NCI-H82 treated with DMSO at 0.1 percent for 48 hours (cell line): ENCODE measurements around the gene UBAC2.
"Not testable (repeated sequence)": the region's sequence is repeated elsewhere in the genome, so short reads cannot be mapped to it uniquely, and the experiment has no call there.

ENCODE experiments used
- DNase-seq: peaks from one replicate; lab custom pipeline; 2025; ENCODE audit not compliant: unreplicated experiment; lab: John Stamatoyannopoulos, UW

The UBAC2 gene

DNA sequence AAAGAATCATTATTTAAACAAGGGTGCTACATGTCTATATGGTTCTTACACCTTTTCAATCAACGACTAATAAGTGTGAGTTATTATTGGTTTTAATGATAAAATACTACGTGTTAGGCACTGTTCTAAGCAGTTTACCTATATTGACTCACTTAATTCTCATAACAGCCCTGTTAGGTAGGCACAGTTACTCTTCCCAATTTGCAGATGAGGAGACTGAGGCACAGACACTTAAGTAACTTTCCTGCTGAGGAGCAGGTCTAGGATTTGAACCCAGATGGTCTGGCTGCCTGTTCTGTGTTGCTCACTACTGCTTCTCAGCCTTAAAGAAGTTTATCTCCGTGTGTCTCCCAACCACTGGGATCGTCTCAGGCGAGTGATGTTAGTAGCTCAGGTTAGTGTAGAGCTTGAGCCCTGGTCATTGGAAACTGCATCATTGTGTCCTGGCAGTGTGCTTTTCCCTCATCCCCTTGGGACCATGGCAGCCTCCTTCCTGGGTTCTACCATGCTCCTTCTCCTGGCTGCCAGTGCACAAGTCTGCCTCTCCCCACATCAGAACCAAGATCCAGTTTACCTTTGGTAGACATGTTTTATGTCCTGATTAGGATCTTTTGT, 10.9 kb downstream of the UBAC2 start:
- no peak for DNase-seq

DNA sequence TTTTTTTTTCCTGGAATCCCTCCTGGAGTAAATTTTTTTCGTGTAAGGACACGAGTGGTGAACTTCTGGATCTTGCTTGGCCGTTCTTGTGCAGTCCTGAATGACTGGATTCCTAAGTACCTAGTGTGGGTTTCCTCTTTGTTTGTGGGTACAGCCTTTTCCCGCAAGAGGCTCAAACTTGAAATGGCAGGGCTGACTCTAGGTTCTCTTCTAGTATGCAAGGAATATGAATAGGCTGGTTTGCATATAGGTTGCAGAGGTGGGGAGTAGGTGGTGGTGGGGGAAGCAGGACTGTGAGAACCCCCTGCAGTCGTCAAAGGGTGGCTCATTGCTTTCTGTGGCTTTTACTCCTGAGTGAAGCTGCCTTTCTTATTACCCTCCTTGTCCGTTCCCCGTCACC, 13.6 kb downstream of the UBAC2 start:
- no peak for DNase-seq

DNA sequence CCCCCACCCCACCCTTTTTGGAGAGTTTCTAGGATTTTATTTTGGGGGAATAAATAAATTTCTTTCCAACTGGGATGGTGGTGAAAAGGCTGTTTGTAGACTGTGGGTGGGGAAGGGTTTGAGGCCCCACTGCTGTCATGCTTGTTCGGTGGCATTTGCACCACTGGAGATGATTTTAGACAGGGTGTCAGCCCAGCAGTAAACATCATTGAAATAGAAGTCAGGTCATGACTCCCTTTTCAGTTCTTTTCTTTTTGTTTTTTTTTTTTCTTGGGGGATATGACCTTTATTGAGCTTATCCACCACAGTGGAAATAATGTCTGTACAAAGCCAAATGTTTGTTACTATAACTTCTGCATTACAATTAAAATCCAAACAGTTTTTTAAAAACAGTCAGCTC, 14.1 kb downstream of the UBAC2 start:
- DNase-seq: no peak

DNA sequence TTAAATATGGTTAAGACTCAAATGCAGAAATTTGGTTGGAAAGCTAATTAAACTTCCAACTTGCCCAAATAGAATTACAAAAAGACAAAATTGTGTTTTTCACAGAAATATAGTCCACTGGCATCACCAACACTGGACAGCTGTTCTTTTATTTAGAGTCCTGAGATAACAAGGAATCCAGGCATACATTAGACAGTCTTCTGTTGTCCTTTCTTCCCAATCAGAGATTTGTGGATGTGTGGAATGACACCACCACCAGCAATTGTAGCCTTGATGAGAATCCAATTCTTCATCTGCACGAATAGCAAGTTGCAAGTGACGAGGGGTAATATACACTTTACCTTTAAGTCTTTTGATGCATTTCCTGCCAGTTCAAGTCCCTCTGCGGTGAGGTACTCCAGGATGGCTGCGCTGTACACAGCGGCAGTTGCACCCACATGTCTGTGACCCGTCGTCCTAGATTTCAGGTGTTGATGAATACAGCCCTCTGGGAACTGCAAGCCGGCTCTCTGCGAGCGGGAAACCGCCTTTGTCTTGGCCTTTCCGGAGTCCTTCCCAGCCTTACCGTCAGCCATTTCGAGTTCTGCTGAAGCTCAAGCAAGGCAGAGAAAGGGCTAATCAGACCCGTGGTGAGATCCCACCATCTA, 14.7 kb downstream of the UBAC2 start:
- DNase-seq: no peak

DNA sequence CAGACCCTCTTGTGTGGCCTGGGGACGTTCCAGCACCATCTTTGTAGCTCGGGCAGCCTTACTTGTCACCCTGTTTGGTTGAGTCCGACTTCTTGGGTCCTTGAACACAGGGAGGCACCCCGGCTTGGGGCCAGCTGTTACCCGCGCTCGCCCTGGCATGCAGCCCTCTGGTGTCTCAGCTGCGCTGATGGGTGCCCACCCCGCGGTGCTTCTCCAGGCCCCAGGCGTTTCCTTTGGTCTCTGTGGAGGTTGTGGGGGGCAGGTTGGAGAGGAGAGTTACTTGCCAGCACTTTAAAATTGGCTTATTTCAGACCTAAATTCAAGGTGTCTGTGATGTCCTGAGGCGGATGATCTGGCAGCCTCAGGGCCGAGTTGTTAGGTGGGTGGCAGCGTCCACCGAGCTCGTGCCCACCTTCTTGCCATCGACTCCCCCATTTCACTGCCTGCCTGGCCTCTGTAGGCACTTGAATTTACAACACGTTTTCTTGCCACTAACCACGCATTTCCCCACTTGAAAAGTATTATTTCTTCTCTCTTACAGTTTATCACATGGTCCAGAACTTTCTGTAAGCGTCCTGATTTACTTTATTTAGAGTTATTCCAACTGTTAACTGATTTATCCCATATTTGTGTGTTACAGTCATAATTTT, 16.9 kb downstream of the UBAC2 start:
- DNase-seq: no peak

DNA sequence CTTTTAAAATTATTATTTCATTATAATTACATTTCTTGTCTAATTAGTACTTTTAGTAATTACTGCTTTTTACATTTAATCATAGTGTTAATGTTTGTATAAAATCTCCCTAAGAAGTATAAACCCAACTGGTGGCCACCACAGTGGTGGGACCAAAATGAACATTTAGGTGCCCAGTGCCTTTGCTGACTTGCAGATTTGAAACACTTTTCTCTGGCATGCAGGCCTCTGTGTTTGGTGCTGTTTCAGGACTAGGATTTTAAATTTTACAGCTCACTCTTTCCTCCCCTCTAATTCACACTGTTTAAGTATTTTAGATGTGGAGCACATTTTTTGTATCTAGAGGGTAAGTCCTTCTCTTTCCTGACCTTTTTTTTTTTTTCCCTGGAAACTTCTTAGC, 17.5 kb downstream of the UBAC2 start:
- DNase-seq: no peak

DNA sequence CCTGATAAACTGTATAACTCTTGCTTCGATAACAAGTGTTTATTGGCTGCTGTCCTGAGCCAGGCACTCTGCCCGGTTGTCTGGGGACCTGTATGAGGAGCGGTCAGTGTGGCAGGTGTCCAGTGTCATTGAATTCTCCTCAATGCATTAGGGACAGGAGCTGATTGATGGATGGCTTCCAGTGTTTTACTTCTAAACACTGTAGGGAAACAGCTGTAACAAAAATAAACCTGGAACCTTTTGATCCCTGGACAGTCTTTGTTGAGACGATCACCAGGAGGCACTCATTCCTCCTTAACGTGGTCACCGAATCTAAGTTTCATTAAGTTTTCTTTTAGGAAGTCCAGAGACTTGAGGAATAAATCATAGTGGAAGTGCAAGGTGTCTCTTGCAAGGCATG, 17.9 kb downstream of the UBAC2 start:
- no peak for DNase-seq

DNA sequence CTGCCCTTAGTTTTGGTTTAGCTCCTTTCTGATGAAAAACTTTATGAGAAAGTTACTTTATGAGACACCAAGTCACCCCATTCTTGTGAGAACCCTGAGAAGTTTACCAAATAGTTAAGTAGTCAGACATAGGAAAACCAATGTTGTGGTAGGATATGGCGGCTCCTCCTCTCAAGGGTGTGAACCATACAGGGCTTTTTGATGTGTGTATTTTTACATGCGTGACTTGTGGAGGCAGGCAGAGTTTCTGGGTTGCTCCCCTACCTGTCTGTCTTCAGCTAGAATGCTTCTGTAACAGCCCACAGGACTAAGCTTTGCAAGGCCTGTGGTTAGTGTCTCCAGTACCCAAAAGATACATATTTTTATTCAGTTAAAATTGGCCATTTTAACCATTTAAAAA, 18.3 kb downstream of the UBAC2 start:
- no peak for DNase-seq

DNA sequence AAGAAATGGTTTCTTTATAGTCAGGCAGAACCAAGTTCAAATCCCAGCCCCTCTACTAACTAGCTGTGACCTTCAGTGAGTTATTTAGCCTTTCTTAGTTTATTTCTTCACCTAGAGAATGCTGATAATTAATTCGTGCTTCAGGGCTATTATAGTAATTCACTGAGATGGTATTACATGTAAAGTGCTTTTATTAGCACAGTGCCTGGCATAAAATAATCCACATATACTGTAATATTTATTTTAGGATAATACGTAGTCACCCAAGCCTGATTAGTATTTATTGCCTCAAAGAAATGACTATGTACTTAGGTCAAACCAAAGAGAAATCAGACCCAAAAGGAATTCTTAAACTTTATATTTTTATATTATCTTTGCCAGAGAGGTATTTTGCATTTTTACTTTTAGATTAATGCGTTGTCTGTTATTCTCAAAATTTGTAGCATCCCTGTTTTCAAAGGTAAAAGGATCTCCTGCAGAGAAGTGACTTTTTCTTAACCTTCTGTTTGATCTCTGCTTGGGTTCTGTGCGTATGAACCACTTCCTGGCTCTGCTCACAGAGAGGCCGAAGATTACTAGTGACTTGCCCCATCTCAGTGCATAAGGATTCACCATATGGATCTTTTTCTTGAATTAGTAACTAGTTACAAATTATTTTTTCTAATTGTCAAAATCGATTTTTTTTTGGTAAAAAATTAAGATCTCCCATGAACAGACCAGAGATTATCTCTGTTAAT, 19.7 kb downstream of the UBAC2 start:
- DNase-seq: no peak

DNA sequence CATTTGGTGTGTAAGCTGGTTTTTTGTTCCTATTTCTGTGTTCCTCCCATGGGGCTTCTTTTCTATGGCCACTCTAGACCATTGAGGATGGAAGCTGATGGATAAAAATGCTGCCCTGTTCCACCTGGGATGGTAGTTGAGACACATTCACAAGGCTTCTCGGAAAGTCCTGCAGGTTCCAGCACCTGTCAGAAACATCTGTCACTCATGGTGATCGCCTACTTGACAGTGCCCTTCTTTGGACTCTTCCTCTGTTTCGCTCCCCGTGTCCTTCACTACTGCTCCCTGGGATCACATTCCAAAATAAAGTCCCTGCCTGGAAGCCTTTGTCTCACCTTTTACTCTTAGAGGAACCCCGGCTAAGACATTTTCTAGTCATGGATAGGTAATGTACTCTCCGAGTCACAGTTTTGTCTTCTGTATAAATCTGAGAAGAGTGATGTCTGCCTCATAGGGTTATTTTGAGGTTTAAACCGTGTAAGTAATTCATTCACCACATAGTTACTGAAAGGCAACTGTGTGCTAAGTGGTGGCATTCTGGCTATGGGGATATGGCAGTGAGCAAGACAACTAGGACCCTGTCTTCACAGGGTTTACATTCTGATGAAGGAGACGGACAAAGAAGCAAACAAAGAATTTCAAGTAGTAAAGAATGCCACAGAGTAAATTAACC, 21.0 kb downstream of the UBAC2 start:
- DNase-seq: no peak

DNA sequence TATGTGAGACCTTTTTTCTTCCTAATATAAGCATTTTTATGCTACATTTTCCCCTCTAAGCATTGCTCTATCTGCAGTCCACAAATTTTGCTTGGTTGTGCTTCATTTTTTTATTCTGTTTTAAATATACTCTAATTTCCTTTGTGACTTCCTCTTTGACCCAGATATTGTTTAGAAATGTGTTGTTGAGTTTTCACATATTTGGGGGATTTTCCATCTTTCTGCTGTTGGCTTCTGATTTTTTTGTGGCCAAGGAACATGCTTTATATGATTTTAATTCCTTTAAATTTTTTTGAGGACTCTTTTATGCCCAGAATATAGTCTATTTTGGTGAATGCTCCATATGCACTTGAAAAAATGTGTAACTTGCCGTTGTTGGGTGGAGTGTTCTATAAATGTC, 22.9 kb downstream of the UBAC2 start:
- DNase-seq: no peak

DNA sequence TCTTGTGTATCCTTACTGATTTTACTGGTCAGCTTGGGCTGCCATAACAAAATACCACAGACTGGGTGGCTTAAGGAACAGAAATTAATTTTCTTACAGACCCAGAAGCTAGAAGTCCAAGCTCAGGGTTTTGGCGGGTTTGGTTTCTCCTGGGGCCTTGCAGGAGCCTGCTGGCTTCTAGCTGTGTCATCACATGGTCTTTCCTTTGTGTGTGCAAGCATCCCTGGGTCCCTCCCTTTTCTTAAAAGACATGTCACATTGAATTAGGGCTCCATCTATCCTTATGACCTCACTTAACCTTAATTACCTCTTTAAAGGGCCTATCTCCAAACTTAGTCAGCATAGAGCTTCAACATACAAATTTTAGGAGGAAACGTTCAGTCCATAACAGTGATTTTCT, 23.4 kb downstream of the UBAC2 start:
- no peak for DNase-seq

DNA sequence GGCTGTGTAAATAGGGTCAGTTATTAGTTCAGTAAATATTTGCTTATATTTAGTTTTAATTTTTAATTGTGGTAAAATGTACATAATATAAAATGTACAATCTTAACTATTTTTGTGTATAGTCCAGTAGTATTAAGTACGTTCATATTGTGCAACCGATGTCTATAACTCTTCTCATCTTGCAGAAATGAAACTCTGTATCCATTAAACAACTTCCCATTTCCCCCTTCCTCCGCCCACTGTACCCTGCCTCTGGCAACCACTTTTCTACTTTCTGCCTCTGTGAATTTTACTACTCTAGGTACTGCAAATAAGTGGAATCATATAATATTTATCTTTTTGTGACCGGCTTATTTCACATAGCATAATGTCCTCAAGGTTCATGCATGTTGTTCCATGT, 24.4 kb downstream of the UBAC2 start:
- no peak for DNase-seq

DNA sequence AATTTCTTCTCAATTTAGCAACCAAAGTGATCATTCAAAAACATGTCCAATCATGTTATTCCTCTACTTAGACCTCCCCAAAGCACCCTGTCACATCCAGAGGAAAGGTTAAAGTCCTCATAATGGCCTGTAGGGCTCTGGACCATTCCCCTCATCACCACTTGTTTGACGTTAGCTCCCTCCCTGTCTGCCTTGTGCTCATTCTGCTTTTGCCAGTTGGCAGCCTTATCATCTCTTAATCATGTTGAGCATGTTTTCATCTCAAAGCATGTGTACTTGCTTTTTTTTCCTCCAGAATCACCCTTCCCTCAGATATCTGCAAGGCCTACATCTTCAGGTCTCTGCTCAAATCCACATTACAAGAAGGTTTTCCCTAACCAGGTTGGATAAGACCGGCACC, 25.9 kb downstream of the UBAC2 start:
- DNase-seq: no peak

DNA sequence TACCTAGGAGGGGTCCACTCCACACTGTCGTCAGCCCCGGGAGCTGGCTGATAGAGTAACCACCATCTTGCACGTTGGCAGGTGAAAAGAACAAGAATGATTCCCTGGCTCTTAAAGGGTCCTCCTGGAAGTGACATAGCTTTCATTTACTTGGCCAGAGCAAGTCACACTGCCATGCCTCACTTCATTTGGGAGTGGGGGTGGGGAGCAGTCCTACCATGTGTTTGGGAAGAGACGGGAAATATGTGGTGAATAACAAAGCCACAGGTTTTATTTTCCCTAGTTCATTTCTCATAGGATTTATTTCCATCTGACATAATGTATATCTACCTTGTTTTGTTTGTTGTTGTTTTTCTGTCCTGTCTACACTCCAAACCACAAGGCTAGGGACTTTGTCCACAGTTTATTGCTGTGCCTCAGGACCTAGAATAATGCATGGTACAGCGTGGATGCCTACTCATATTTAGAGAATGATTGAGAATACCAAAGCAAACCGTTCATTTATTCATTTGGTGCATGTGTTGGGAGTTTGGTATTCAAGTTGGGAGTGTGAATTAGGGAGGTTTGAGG, 26.8 kb downstream of the UBAC2 start:
- DNase-seq: no peak

DNA sequence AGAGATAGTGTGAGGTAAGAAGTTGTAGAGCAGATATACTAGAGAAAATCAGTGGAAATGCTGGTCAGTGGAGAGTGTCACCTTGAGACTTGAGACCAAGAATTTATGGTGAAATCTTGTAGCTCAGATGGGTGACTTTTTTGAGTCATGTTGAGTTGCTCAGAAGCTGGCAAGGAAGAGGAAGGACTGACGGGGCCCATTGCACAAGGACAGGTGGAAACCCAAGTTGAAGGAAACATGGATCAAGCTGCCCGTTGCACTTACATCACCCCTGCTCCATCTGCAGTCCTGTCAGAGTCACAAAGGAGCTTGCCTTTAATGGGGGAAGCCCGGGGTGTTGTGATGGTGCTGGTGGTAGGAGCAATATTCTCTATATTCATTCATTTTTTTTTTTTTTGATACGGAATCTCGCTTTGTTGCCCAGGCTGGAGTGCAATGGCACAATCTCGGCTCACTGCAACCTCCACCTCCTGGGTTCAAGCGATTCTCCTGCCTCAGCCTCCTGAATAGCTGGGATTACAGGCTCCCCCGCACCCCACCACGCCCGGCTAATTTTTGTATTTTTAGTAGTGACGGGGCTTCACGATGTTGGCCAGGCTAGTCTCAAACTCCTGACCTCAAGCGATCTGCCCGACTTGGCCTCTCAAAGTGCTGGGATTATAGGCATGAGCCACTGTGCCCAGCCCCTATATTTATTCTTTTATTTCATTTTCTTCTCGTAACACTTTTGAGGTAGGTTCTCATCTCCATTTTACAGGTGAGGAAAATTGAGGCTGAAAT, 27.4 kb downstream of the UBAC2 start:
- DNase-seq: no peak

DNA sequence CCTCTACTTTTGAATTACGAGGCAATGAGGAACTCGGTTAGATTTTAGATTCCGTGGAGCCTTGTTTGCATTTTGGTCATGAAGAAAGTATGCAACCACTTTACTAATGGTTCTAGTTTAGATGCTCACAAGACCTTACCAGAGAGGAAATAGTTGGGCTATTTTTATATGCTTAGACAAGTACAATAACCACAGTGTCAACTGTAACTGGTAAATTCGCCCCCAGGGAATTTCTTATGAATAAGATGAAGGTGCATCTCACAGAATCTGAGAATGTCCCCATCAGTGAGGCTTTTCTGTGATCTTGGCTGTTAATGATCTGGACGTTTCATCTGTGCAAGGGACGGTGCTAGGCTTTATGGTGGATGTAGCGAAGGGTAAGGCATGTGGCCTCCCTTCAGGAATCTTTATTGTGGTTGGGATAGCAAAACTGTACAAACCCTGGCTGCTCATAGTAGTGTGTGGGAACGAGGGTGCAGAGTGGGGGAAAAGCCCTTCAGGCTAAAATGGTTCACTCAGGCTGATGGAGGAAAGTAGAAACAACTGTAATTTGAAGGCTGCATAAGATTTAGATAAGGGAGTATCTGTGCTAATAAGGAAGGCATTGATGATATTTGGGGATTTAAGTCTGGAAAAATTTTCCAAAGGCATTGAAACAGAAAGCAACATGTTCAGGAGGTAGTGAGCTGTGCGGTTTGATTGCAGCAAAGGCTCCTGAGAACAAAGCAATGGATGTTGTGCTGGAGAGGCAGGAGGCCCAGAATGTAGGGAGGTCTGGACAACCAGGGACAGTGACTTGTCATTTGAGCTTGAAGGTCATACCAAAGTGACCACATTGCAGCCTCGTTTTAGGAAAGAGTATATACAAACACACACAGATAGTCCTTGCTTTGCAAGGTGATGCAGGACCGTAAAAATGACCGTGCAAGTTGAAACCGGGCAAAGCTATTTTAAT, 28.4 kb downstream of the UBAC2 start:
- no peak for DNase-seq

DNA sequence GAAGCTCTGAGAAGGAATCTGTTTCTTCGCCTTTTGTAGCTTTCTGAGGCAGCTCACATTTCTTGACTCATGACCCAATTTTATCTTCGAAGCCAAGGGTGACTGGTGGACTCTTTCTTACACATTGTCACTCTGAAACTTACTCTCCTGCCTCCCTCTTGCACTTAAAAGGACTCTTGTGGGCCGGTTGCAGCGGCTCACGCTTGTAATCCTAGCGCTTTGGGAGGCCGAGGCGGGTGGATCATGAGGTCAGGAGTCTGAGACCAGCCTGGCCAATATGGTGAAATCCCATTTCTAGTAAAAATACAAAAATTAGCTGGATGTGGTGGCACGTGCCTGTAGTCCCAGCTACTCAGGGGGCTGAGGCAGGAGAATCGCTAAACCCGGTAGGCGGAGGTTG, 29.9 kb downstream of the UBAC2 start:
- not testable (repeated sequence) for DNase-seq

DNA sequence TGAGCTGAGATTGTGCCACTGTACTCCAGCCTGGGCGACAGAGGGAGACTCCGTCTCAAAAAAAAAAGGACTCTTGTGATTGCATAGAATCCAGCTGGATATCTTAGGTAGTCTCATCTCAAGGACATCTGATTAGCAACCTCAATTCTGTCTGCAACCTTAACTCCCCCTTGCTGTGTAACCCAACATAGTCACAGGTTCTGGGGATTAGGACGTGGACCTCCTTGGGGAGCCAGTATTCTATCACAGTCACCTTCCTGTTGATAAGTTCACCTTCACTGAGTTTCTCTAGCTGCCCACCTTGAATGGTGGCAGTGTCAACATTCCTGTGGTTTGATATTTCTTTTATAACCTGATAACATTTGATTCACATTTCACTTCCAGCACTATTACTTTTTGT, 30.3 kb downstream of the UBAC2 start:
- no peak for DNase-seq
